ENCODE measurements around the gene METTL18. TPM values are rescaled to one million over a fixed set of nuclear protein-coding genes. Genes with fewer than 3 reads are reported as not detected.

The METTL18 gene
- polyA plus RNA-seq, 1 experiment = 1.4 TPM

GRCh38 chr1:169779970-169780369 is 14.7 kb downstream of the METTL18 start:
- ChIA-PET POLR2A (no interaction called here), CTCF (no interaction called here)
- H3K4me3 ChIP-seq (ENCODE audit: low read depth, low read length) = no peak overlapping the region

DNA sequence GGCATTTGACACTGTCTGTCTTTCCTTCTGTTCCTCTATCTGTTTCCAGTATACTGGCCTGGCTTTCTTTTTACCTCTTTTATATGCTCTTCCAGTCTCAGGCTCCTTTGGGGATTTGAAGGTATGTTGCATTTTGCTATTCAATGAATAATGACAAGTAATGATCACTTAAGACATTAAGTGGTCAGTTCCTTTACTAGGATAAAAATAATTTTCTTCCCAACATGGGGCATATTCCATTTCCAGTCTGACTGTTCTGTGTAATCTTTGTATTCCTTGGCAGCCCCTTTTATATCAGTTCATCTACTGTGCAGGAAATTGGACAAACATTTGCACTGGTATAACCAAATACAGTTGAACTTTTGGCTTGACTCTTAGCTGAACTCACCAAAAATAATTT is 15.6 kb downstream of the METTL18 start:
- DNase-seq (ENCODE audit: low read depth) = no peak
- no peaks in the 10 kb centered on the region for H3K36me3 ChIP-seq (ENCODE audit: control insufficient read depth, insufficient read depth, low read length)
- H3K4me3 ChIP-seq (ENCODE audit: low read depth, low read length) = no peak overlapping the region
- H3K27me3 ChIP-seq (ENCODE audit: control insufficient read depth, insufficient read depth, low read length) = no peaks in the 10 kb centered on the region
- ChIA-PET CTCF (no interaction called here), POLR2A (no interaction called here)
- TF ChIP-seq, protein P1, sequence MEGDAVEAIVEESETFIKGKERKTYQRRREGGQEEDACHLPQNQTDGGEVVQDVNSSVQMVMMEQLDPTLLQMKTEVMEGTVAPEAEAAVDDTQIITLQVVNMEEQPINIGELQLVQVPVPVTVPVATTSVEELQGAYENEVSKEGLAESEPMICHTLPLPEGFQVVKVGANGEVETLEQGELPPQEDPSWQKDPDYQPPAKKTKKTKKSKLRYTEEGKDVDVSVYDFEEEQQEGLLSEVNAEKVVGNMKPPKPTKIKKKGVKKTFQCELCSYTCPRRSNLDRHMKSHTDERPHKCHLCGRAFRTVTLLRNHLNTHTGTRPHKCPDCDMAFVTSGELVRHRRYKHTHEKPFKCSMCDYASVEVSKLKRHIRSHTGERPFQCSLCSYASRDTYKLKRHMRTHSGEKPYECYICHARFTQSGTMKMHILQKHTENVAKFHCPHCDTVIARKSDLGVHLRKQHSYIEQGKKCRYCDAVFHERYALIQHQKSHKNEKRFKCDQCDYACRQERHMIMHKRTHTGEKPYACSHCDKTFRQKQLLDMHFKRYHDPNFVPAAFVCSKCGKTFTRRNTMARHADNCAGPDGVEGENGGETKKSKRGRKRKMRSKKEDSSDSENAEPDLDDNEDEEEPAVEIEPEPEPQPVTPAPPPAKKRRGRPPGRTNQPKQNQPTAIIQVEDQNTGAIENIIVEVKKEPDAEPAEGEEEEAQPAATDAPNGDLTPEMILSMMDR (IDR thresholded peaks at IDR 0.05; ENCODE audit: insufficient read depth, low read depth, low read length) = no peak

More at GRCh38 chr1:169779970-169780369, 14.7 kb downstream of the METTL18 start:
- TF ChIP-seq, protein P1 (IDR thresholded peaks at IDR 0.05; ENCODE audit: insufficient read depth, low read depth, low read length) = no peak
- Histone ChIP-seq H3K27me3 (ENCODE audit: control insufficient read depth, insufficient read depth, low read length) (no peaks in the 10 kb centered on the region), H3K36me3 (ENCODE audit: control insufficient read depth, insufficient read depth, low read length) (no peaks in the 10 kb centered on the region)
- DNase-seq (ENCODE audit: low read depth) = no peak

DNA sequence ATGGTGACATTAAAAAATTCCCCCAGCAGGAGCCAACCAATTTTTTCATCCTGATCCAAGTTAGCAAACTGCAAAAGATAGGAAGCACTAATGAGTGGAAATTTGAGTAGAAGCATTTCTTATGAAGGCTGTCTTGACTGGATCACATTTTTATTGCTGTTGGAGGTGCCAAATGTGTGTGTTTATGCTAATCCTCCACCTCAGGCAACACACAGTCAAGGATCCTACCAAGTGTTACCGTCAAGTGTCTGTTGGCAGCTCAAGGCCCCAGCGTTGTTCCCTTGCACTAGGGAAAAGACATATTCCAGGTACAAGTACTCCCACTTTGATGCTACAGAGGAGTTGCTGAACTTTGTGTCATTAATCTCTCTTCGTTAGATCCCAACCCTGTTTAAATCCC is 18.3 kb downstream of the METTL18 start:
- H3K27me3 ChIP-seq (ENCODE audit: control insufficient read depth, insufficient read depth, low read length) = no peaks in the 10 kb centered on the region
- TF ChIP-seq, protein P1 (IDR thresholded peaks at IDR 0.05; ENCODE audit: insufficient read depth, low read depth, low read length) = no peak
- no peak overlapping the region for H3K4me3 ChIP-seq (ENCODE audit: low read depth, low read length)
- POLR2A ChIA-PET = no interaction called here
- no peaks in the 10 kb centered on the region for H3K36me3 ChIP-seq (ENCODE audit: control insufficient read depth, insufficient read depth, low read length)
- no peak for DNase-seq (ENCODE audit: low read depth)
- CTCF ChIA-PET = interaction anchor here (0.8 to 1.0 kb wide), 2 partner anchors 10 to 17 kb away, joined by 3 read pairs; no protein-coding TSS in a partner anchor

- POLR2A ChIA-PET = no interaction called here
- TF ChIP-seq, protein P1 (IDR thresholded peaks at IDR 0.05; ENCODE audit: insufficient read depth, low read depth, low read length) = no peak
- CTCF ChIA-PET = no interaction called here
Measured at GRCh38 chr1:169768161-169768560, 26.5 kb downstream of the METTL18 start.

GRCh38 chr1:169765580-169766331 is 29.0 kb downstream of the METTL18 start:
- CTCF ChIA-PET = interaction anchor here (1.3 kb wide), 1 partner anchor 11 kb away, joined by 3 read pairs; no protein-coding TSS in a partner anchor

More at GRCh38 chr1:169768161-169768560, 26.5 kb downstream of the METTL18 start:
- Histone ChIP-seq H3K4me3 (ENCODE audit: low read depth, low read length) (no peak overlapping the region), H3K27me3 (ENCODE audit: control insufficient read depth, insufficient read depth, low read length) (no peaks in the 10 kb centered on the region), H3K36me3 (ENCODE audit: control insufficient read depth, insufficient read depth, low read length) (no peaks in the 10 kb centered on the region)
- DNase-seq (ENCODE audit: low read depth) = no peak

More at GRCh38 chr1:169765580-169766331, 29.0 kb downstream of the METTL18 start:
- Histone ChIP-seq H3K36me3 (ENCODE audit: control insufficient read depth, insufficient read depth, low read length) (no peaks in the 10 kb centered on the region), H3K4me3 (ENCODE audit: low read depth, low read length) (no peak overlapping the region), H3K27me3 (ENCODE audit: control insufficient read depth, insufficient read depth, low read length) (no peaks in the 10 kb centered on the region)
- POLR2A ChIA-PET = no interaction called here
- TF ChIP-seq, protein P1 (IDR thresholded peaks at IDR 0.05; ENCODE audit: insufficient read depth, low read depth, low read length) = no peak
- no peak for DNase-seq (ENCODE audit: low read depth)
